CD14-positive monocyte (primary cell): Measurements from ENCODE around the gene RSKR. TPM values are rescaled to one million over a fixed set of nuclear protein-coding genes. Genes with fewer than 3 reads are reported as not detected.

ENCODE experiments used
- DNase-seq, 3 donors: peaks; one replicate each; pipeline ENCODE4 v3.0.0-alpha.2; 2011 to 2022
- H2AFZ ChIP-seq: 2 replicates; pipeline ENCODE4 v1.6.0; 2012; ENCODE audit warnings: mild to moderate bottlenecking, low read depth, low read length, inconsistent platforms; ENCODE audit not compliant: insufficient read depth, poor library complexity, severe bottlenecking
- H3K27ac ChIP-seq, 2 donors: 1 replicate in 1 of 2; 2 replicates in 1 of 2; pipeline ENCODE4 v1.5.1; 2012 to 2013; ENCODE audit warnings: low read length in 2 of 2, control low read depth in 1 of 2, inconsistent platforms in 1 of 2, low read depth in 1 of 2, mild to moderate bottlenecking in 1 of 2
- H3K27me3 ChIP-seq, 2 donors: one replicate each; pipeline versions ENCODE4 v1.6.0 to v1.6.1; 2011 to 2013; ENCODE audit warnings: low read length in 2 of 2; ENCODE audit not compliant: control insufficient read depth in 2 of 2, insufficient read depth in 2 of 2
- H3K36me3 ChIP-seq, 2 donors: replicated peaks in 1 of 2; 1 replicate in 1 of 2; 2 replicates in 1 of 2; pipeline versions ENCODE4 v1.5.1 to v1.6.1; 2012 to 2013; ENCODE audit warnings: low read length in 2 of 2, control low read depth in 1 of 2, inconsistent platforms in 1 of 2, mild to moderate bottlenecking in 1 of 2; ENCODE audit not compliant: insufficient read depth in 2 of 2, control insufficient read depth in 1 of 2
- H3K4me1 ChIP-seq, 2 donors: 1 replicate in 1 of 2; 2 replicates in 1 of 2; pipeline versions ENCODE4 v1.5.1 to v1.6.1; 2012 to 2013; ENCODE audit warnings: low read length in 2 of 2, control low read depth in 1 of 2, inconsistent platforms in 1 of 2, mild to moderate bottlenecking in 1 of 2, moderate library complexity in 1 of 2; ENCODE audit not compliant: insufficient read depth in 2 of 2, control insufficient read depth in 1 of 2
- H3K4me2 ChIP-seq: replicated peaks from 2 replicates; pipeline ENCODE3; 2012; ENCODE audit warnings: low read length, moderate library complexity, mild to moderate bottlenecking; ENCODE audit not compliant: poor library complexity, severe bottlenecking; ENCODE audit errors: extremely low read depth
- H3K4me3 ChIP-seq, 3 experiments: fragments of 200-600 bp in 1 of 3; sonication (generic) in 1 of 3; replicated peaks in 1 of 3; 1 replicate in 2 of 3; 2 replicates in 1 of 3; pipeline ENCODE4 v1.5.1; 2011 to 2013; ENCODE audit warnings: low read length in 3 of 3, mild to moderate bottlenecking in 3 of 3, control low read depth in 2 of 3, low read depth in 2 of 3, inconsistent platforms in 1 of 3, moderate library complexity in 1 of 3
- H3K79me2 ChIP-seq: 2 replicates; pipeline ENCODE4 v1.6.0; 2012; ENCODE audit warnings: mild to moderate bottlenecking, control low read depth, inconsistent platforms, low read length, moderate library complexity; ENCODE audit not compliant: insufficient read depth
- H3K9ac ChIP-seq: 2 replicates; pipeline ENCODE4 v1.6.0; 2017; ENCODE audit warnings: low read length, mild to moderate bottlenecking; ENCODE audit not compliant: insufficient read depth, poor library complexity, severe bottlenecking
- H3K9me3 ChIP-seq, 2 donors: replicated peaks in 1 of 2; 1 replicate in 1 of 2; 2 replicates in 1 of 2; pipeline versions ENCODE4 v1.5.1 to v1.6.1; 2012 to 2013; ENCODE audit warnings: low read length in 2 of 2, control low read depth in 1 of 2; ENCODE audit not compliant: control insufficient read depth in 1 of 2, insufficient read depth in 1 of 2
- H4K20me1 ChIP-seq: 2 replicates; pipeline ENCODE4 v1.6.0; 2012; ENCODE audit warnings: mild to moderate bottlenecking, low read length, control low read depth, moderate library complexity; ENCODE audit not compliant: insufficient read depth
- H3K27ac Mint-ChIP-seq, 7 donors: one replicate each; pipeline ENCODE4 v1.8.0; 2020; ENCODE audit warnings: mild to moderate bottlenecking in 7 of 7, mixed read lengths in 7 of 7, moderate library complexity in 6 of 7, inconsistent platforms in 2 of 7
- H3K27me3 Mint-ChIP-seq, 3 donors: one replicate each; pipeline ENCODE4 v1.8.0; 2021 to 2022; ENCODE audit warnings: low read depth in 3 of 3, mild to moderate bottlenecking in 3 of 3, mixed read lengths in 3 of 3, moderate library complexity in 3 of 3, inconsistent platforms in 1 of 3
- H3K36me3 Mint-ChIP-seq, 2 donors: one replicate each; pipeline ENCODE4 v1.8.0; 2020; ENCODE audit warnings: mixed read lengths in 2 of 2, inconsistent platforms in 1 of 2, mild to moderate bottlenecking in 1 of 2
- H3K4me1 Mint-ChIP-seq: one replicate; pipeline ENCODE4 v1.8.0; 2020; ENCODE audit warnings: mild to moderate bottlenecking, mixed read lengths
- H3K4me3 Mint-ChIP-seq, 2 donors: one replicate each; pipeline ENCODE4 v1.8.0; 2020; ENCODE audit warnings: mild to moderate bottlenecking in 2 of 2, mixed read lengths in 2 of 2, moderate library complexity in 1 of 2
- H3K9me3 Mint-ChIP-seq, 7 donors: one replicate each; pipeline ENCODE4 v1.8.0; 2020 to 2022; ENCODE audit warnings: mixed read lengths in 7 of 7, mild to moderate bottlenecking in 6 of 7, moderate library complexity in 6 of 7, inconsistent platforms in 2 of 7
- CTCF ChIP-seq: fragments of 200-600 bp; IDR thresholded peaks from one replicate; pipeline ENCODE4 v1.8.0; 2022; ENCODE audit warnings: antibody characterized with exemption, mild to moderate bottlenecking
- WGBS: methylation state at CpG from one replicate; pipeline ENCODE4 v1.1.5; 2013; ENCODE audit warnings: missing lambda C conversion rate; ENCODE audit not compliant: insufficient coverage; 5-methylcytosine and 5-hydroxymethylcytosine counted together
- intact Hi-C, 2 donors: fragments of 100-400 bp; cut with micrococcal nuclease; formaldehyde crosslinking; loops; one replicate each; pipeline versions ENCODE4 v1.15.0 to v1.15.1; 2023
- polyA plus RNA-seq, 3 donors: library from polyadenylated mRNA; depleted of rRNA in 1 of 3; unstranded in 2 of 3; stranded (reverse) in 1 of 3; fragments of 300-500 nt in 2 of 3; fragments of >200 nt in 1 of 3; fragmentation: Illumina TruSeq in 2 of 3; gene quantifications; 1 replicate in 2 of 3; 2 replicates in 1 of 3; pipeline ENCODE4 v1.2.3, GENCODE V29; 2012 to 2021

RSKR gene
- polyA plus RNA-seq, 3 donors: 33.2 TPM; not detected in 2

- no peak for DNase-seq
- peaks cover 37 to 51% of the 10 kb centered on the region in 2 donors for H3K36me3 ChIP-seq
- Mint-ChIP-seq H3K4me1 (peaks cover 19% of the 10 kb centered on the region), H3K4me3 (no peak overlapping the region), H3K27me3 (peaks cover 0 to 3% (median 0%) of the 10 kb centered on the region in 3 donors), H3K9me3 (peaks cover 0 to 2% (median 0%) of the 10 kb centered on the region in 7 donors), H3K27ac (peak overlapping the region in 2 of 7 donors; percentile 22 to 77), H3K36me3 (peaks cover 38 to 51% of the 10 kb centered on the region in 2 donors)
- H4K20me1 ChIP-seq: peaks cover 18% of the 10 kb centered on the region
- H3K4me1 ChIP-seq: peaks cover 19 to 23% of the 10 kb centered on the region in 2 donors
- no peaks in the 10 kb centered on the region for H3K27me3 ChIP-seq
- no peak for TF ChIP-seq CTCF
- no peak overlapping the region for H3K4me2 ChIP-seq
- H3K4me3 ChIP-seq: no peak overlapping the region
- no peak overlapping the region for H2AFZ ChIP-seq
- H3K9ac ChIP-seq: no peak overlapping the region
- no peak overlapping the region for H3K27ac ChIP-seq
- no peaks in the 10 kb centered on the region for H3K9me3 ChIP-seq
- intact Hi-C loops: loop anchor here (5.0 to 10.0 kb wide), 2 partner anchors 66 to 69 kb away; partner anchors contain the start of genes RAB34 (in 2 of the 2), RPL23A (in 2 of the 2) and PROCA1 (in 1 of the 2)
- 100% methylated on average over 2 of the region's 2 CpGs for WGBS
- H3K79me2 ChIP-seq: peaks cover 39% of the 10 kb centered on the region
Observed at GRCh38 chr17:28648698-28649097, 34.7 kb upstream of the RSKR start.

- H3K79me2 ChIP-seq: peaks cover 42% of the 10 kb centered on the region
- peak overlapping the region; percentile 82 for H2AFZ ChIP-seq
- intact Hi-C loops: loop anchor here (5.0 to 10.0 kb wide), 2 partner anchors 69 to 71 kb away; partner anchors contain the start of genes RAB34 (in 2 of the 2), RPL23A (in 2 of the 2) and PROCA1 (in 1 of the 2)
- DNase-seq: no peak
- WGBS: 62% methylated on average over 8 of the region's 12 CpGs
- peak overlapping the region; percentile 99 for H3K4me2 ChIP-seq
- peak overlapping the region; percentile 65 to 76 for H3K4me3 Mint-ChIP-seq
- peaks cover 38 to 56% of the 10 kb centered on the region in 2 donors for H3K36me3 Mint-ChIP-seq
- no peak for TF ChIP-seq CTCF
- H3K4me1 ChIP-seq: peaks cover 26 to 34% of the 10 kb centered on the region in 2 donors
- peak overlapping the region; percentile 89 to 97 (median 95) for H3K27ac Mint-ChIP-seq
- no peaks in the 10 kb centered on the region for H3K27me3 ChIP-seq
- peak overlapping the region; percentile 63 to 96 for H3K27ac ChIP-seq
- peaks cover 31% of the 10 kb centered on the region for H3K4me1 Mint-ChIP-seq
- H3K9me3 ChIP-seq: no peaks in the 10 kb centered on the region
- H4K20me1 ChIP-seq: peaks cover 24% of the 10 kb centered on the region
- H3K36me3 ChIP-seq: peaks cover 35 to 49% of the 10 kb centered on the region in 2 donors
- peaks cover 0 to 4% (median 0%) of the 10 kb centered on the region in 3 donors for H3K27me3 Mint-ChIP-seq
- H3K9me3 Mint-ChIP-seq: peaks cover 0 to 2% (median 0%) of the 10 kb centered on the region in 7 donors
- H3K9ac ChIP-seq: peak overlapping the region; percentile 66
- peak overlapping the region; percentile 26 to 97 (median 48) for H3K4me3 ChIP-seq
Observed at GRCh38 chr17:28646039-28646754, 32.2 kb upstream of the RSKR start.
